Trophoblast cell (in vitro differentiated cells and primary cell): ENCODE measurements around the gene EXOC4.

Experiments
- DNase-seq, 2 donors: peaks; one replicate each; pipeline ENCODE4 v3.0.0-alpha.2; 2016
- H2AFZ ChIP-seq: 2 replicates; pipeline ENCODE4 v1.6.1; 2013; ENCODE audit warnings: low read length, moderate library complexity, mild to moderate bottlenecking; ENCODE audit not compliant: insufficient read depth, poor library complexity
- H2AK5ac ChIP-seq: 2 replicates; pipeline ENCODE4 v1.6.1; 2013; ENCODE audit warnings: mild to moderate bottlenecking, low read length
- H2BK120ac ChIP-seq: 2 replicates; pipeline ENCODE4 v1.6.1; 2013; ENCODE audit warnings: low read length, mild to moderate bottlenecking, moderate library complexity; ENCODE audit not compliant: insufficient read depth, poor library complexity
- H2BK12ac ChIP-seq: 2 replicates; pipeline ENCODE4 v1.6.1; 2013; ENCODE audit warnings: mild to moderate bottlenecking, low read length, moderate library complexity
- H2BK5ac ChIP-seq: 2 replicates; pipeline ENCODE4 v1.6.1; 2013; ENCODE audit warnings: low read length, low read depth, moderate library complexity, mild to moderate bottlenecking; ENCODE audit not compliant: poor library complexity
- H3K14ac ChIP-seq: 2 replicates; pipeline ENCODE4 v1.6.1; 2013; ENCODE audit warnings: mild to moderate bottlenecking, low read length
- H3K18ac ChIP-seq: 2 replicates; pipeline ENCODE4 v1.6.1; 2013; ENCODE audit warnings: mild to moderate bottlenecking, low read length
- H3K23ac ChIP-seq: 2 replicates; pipeline ENCODE4 v1.6.1; 2013; ENCODE audit warnings: low read length
- H3K27ac ChIP-seq: 2 replicates; pipeline ENCODE4 v1.5.1; 2013; ENCODE audit warnings: low read depth, mild to moderate bottlenecking, inconsistent platforms, low read length, moderate library complexity
- H3K27me3 ChIP-seq: 2 replicates; pipeline ENCODE4 v1.6.1; 2013; ENCODE audit warnings: inconsistent platforms, mild to moderate bottlenecking, low read length, moderate library complexity; ENCODE audit not compliant: insufficient read depth
- H3K36me3 ChIP-seq, 2 experiments: 1 replicate in 1 of 2; 2 replicates in 1 of 2; pipeline ENCODE4 v1.6.1; 2013; ENCODE audit warnings: low read length in 2 of 2, mild to moderate bottlenecking in 2 of 2, moderate library complexity in 1 of 2; ENCODE audit not compliant: insufficient read depth in 2 of 2, control insufficient read depth in 1 of 2
- H3K4ac ChIP-seq: 2 replicates; pipeline ENCODE4 v1.6.1; 2013; ENCODE audit warnings: low read depth, mild to moderate bottlenecking, low read length, moderate library complexity
- H3K4me1 ChIP-seq, 2 experiments: 1 replicate in 1 of 2; 2 replicates in 1 of 2; pipeline ENCODE4 v1.6.1; 2013; ENCODE audit warnings: low read length in 2 of 2, mild to moderate bottlenecking in 2 of 2, moderate library complexity in 1 of 2; ENCODE audit not compliant: insufficient read depth in 2 of 2, control insufficient read depth in 1 of 2
- H3K4me2 ChIP-seq: 2 replicates; pipeline ENCODE4 v1.6.1; 2013; ENCODE audit warnings: inconsistent platforms, mild to moderate bottlenecking, low read length, moderate library complexity
- H3K4me3 ChIP-seq: 2 replicates; pipeline ENCODE4 v1.5.1; 2013; ENCODE audit warnings: mild to moderate bottlenecking, low read depth, low read length, inconsistent platforms
- H3K79me1 ChIP-seq: one replicate; pipeline ENCODE4 v1.6.1; 2013; ENCODE audit warnings: low read length
- H3K79me2 ChIP-seq: 2 replicates; pipeline ENCODE4 v1.6.1; 2013; ENCODE audit warnings: low read length, mild to moderate bottlenecking; ENCODE audit not compliant: control insufficient read depth, insufficient read depth, poor library complexity
- H3K9ac ChIP-seq: 2 replicates; pipeline ENCODE4 v1.6.1; 2013; ENCODE audit warnings: mild to moderate bottlenecking, low read length
- H3K9me3 ChIP-seq: 2 replicates; pipeline ENCODE4 v1.6.1; 2013; ENCODE audit warnings: low read depth, mild to moderate bottlenecking, control low read depth, inconsistent platforms, low read length; ENCODE audit not compliant: insufficient read depth
- H4K12ac ChIP-seq: 2 replicates; pipeline ENCODE4 v1.6.1; 2013; ENCODE audit warnings: low read depth, mild to moderate bottlenecking, low read length, moderate library complexity
- H4K8ac ChIP-seq: 2 replicates; pipeline ENCODE4 v1.6.1; 2013; ENCODE audit warnings: low read depth, mild to moderate bottlenecking, low read length, moderate library complexity
- H4K91ac ChIP-seq: one replicate; pipeline ENCODE4 v1.6.1; 2013; ENCODE audit warnings: low read depth, mild to moderate bottlenecking, low read length, moderate library complexity
- WGBS: extraction: QIAGEN DNeasy Blood & Tissue Kit; methylation state at CpG from one replicate; pipeline ENCODE4 v1.1.7; 2013; ENCODE audit warnings: missing lambda C conversion rate; ENCODE audit not compliant: insufficient read length, insufficient coverage; ENCODE audit errors: extremely low coverage; 5-methylcytosine and 5-hydroxymethylcytosine counted together

EXOC4 gene

GRCh38 chr7:133958822-133959221 is 705.9 kb downstream of the EXOC4 start:
- no CpG with 5 or more reads among the region's 1 CpG for WGBS
- no peak overlapping the region for H3K4me2 ChIP-seq
- H3K79me1 ChIP-seq: no peaks in the 10 kb centered on the region
- no peak overlapping the region for H2BK5ac ChIP-seq
- no peak overlapping the region for H3K4ac ChIP-seq
- no peak overlapping the region for H4K12ac ChIP-seq
- no peak overlapping the region for H3K23ac ChIP-seq
- DNase-seq: no peak
- no peaks in the 10 kb centered on the region for H3K27me3 ChIP-seq
- H3K4me3 ChIP-seq: no peak overlapping the region
- no peak overlapping the region for H3K27ac ChIP-seq
- H4K91ac ChIP-seq: no peak overlapping the region
- H3K36me3 ChIP-seq: peaks cover 0 to 2% of the 10 kb centered on the region in 2 experiments
- H3K9me3 ChIP-seq: peaks cover 11% of the 10 kb centered on the region
- H3K79me2 ChIP-seq: no peaks in the 10 kb centered on the region
- no peak overlapping the region for H3K9ac ChIP-seq
- H3K4me1 ChIP-seq: no peaks in the 10 kb centered on the region
- H4K8ac ChIP-seq: no peak overlapping the region
- H2AK5ac ChIP-seq: no peak overlapping the region
- H2AFZ ChIP-seq: no peak overlapping the region
- no peak overlapping the region for H3K18ac ChIP-seq
- no peak overlapping the region for H2BK120ac ChIP-seq
- H3K14ac ChIP-seq: no peak overlapping the region
- no peak overlapping the region for H2BK12ac ChIP-seq

GRCh38 chr7:133959505-133959904 is 706.6 kb downstream of the EXOC4 start:
- H3K79me2 ChIP-seq: no peaks in the 10 kb centered on the region
- whole genome bisulfite sequencing: no CpG with 5 or more reads among the region's 2 CpGs

GRCh38 chr7:133961724-133962123 is 708.8 kb downstream of the EXOC4 start:
- Histone ChIP-seq H3K9ac (no peak overlapping the region), H4K8ac (no peak overlapping the region), H3K23ac (no peak overlapping the region), H3K36me3 (no peaks in the 10 kb centered on the region), H3K4me1 (no peaks in the 10 kb centered on the region), H3K4ac (no peak overlapping the region), H3K79me1 (no peaks in the 10 kb centered on the region), H3K27me3 (no peaks in the 10 kb centered on the region), H2BK5ac (no peak overlapping the region), H4K12ac (no peak overlapping the region), H3K27ac (no peak overlapping the region), H2BK120ac (no peak overlapping the region), H3K4me2 (no peak overlapping the region), H2AK5ac (no peak overlapping the region), H3K18ac (no peak overlapping the region), H2AFZ (no peak overlapping the region), H4K91ac (no peak overlapping the region), H2BK12ac (no peak overlapping the region), H3K9me3 (no peaks in the 10 kb centered on the region), H3K79me2 (no peaks in the 10 kb centered on the region), H3K14ac (no peak overlapping the region), H3K4me3 (no peak overlapping the region)
- no peak for DNase-seq
- no CpG with 5 or more reads among the region's 3 CpGs for WGBS

More at GRCh38 chr7:133959505-133959904, 706.6 kb downstream of the EXOC4 start:
- Histone ChIP-seq H2BK120ac (no peak overlapping the region), H2BK12ac (no peak overlapping the region), H3K4me2 (no peak overlapping the region), H3K18ac (no peak overlapping the region), H3K27me3 (no peaks in the 10 kb centered on the region), H2AK5ac (no peak overlapping the region), H3K4me3 (no peak overlapping the region), H3K79me1 (no peaks in the 10 kb centered on the region), H3K14ac (no peak overlapping the region), H3K4me1 (no peaks in the 10 kb centered on the region), H4K12ac (no peak overlapping the region), H4K91ac (no peak overlapping the region), H2BK5ac (no peak overlapping the region), H3K4ac (no peak overlapping the region), H3K23ac (no peak overlapping the region), H3K9ac (no peak overlapping the region), H3K36me3 (peaks cover 0 to 2% of the 10 kb centered on the region in 2 experiments), H4K8ac (no peak overlapping the region), H3K27ac (no peak overlapping the region), H2AFZ (no peak overlapping the region), H3K9me3 (peaks cover 10% of the 10 kb centered on the region)
- DNase-seq: no peak

- no peak overlapping the region for H3K9ac ChIP-seq
- no peak overlapping the region for H3K4ac ChIP-seq
- no peak overlapping the region for H4K91ac ChIP-seq
- no peaks in the 10 kb centered on the region for H3K27me3 ChIP-seq
- no peak overlapping the region for H3K18ac ChIP-seq
- no peak overlapping the region for H2BK5ac ChIP-seq
- H2AFZ ChIP-seq: no peak overlapping the region
- H4K12ac ChIP-seq: no peak overlapping the region
- no peaks in the 10 kb centered on the region for H3K9me3 ChIP-seq
- H2BK12ac ChIP-seq: no peak overlapping the region
- no peak overlapping the region for H3K4me3 ChIP-seq
- H3K23ac ChIP-seq: no peak overlapping the region
- H2AK5ac ChIP-seq: no peak overlapping the region
- no peak for DNase-seq
- no peak overlapping the region for H2BK120ac ChIP-seq
- H3K4me2 ChIP-seq: no peak overlapping the region
- no peaks in the 10 kb centered on the region for H3K79me2 ChIP-seq
- H3K79me1 ChIP-seq: no peaks in the 10 kb centered on the region
- no CpG with 5 or more reads among the region's 4 CpGs for WGBS
- H4K8ac ChIP-seq: no peak overlapping the region
- no peaks in the 10 kb centered on the region for H3K36me3 ChIP-seq
- no peak overlapping the region for H3K27ac ChIP-seq
- no peak overlapping the region for H3K14ac ChIP-seq
- H3K4me1 ChIP-seq: no peaks in the 10 kb centered on the region
Observed at GRCh38 chr7:133962646-133963045, 709.8 kb downstream of the EXOC4 start.
